Fibroblast of lung (primary cell): Measurements from ENCODE around the gene KCTD13. TPM values are rescaled to one million over a fixed set of nuclear protein-coding genes. Genes with fewer than 3 reads are reported as not detected.

ENCODE experiments used
- DNase-seq, 2 donors: peaks; one replicate each; pipeline versions ENCODE4 v3.0.0 to v3.0.0-alpha.2; 2010; ENCODE audit warnings: low read depth in 2 of 2
- H2AFZ ChIP-seq: 2 replicates; pipeline ENCODE4 v1.5.1; 2012; ENCODE audit warnings: low read length, control low read depth, inconsistent platforms
- H3K27ac ChIP-seq: 2 replicates; pipeline ENCODE4 v1.5.1; 2011; ENCODE audit warnings: low read length, control low read depth; ENCODE audit not compliant: insufficient read depth
- H3K27me3 ChIP-seq: 2 replicates; pipeline ENCODE4 v1.5.1; 2011; ENCODE audit warnings: mild to moderate bottlenecking, low read length; ENCODE audit not compliant: control insufficient read depth, insufficient read depth
- H3K36me3 ChIP-seq: 2 replicates; pipeline ENCODE4 v1.5.1; 2011; ENCODE audit warnings: low read length; ENCODE audit not compliant: control insufficient read depth, insufficient read depth
- H3K4me1 ChIP-seq: 2 replicates; pipeline ENCODE4 v1.5.1; 2011; ENCODE audit warnings: low read length; ENCODE audit not compliant: control insufficient read depth, insufficient read depth; ENCODE audit errors: extremely low read depth
- H3K4me2 ChIP-seq: 2 replicates; pipeline ENCODE4 v1.5.1; 2011; ENCODE audit warnings: low read length, control low read depth; ENCODE audit not compliant: insufficient read depth; ENCODE audit errors: extremely low read depth
- H3K4me3 ChIP-seq, 4 experiments: fragments of 200-600 bp in 1 of 4; sonication (generic) in 1 of 4; replicated peaks in 1 of 4; 2 replicates each; pipeline ENCODE4 v1.5.1; 2011 to 2016; ENCODE audit warnings: low read length in 4 of 4, low read depth in 3 of 4, mild to moderate bottlenecking in 3 of 4, control low read depth in 2 of 4, inconsistent platforms in 1 of 4, mixed read lengths in 1 of 4; ENCODE audit not compliant: insufficient read depth in 1 of 4; ENCODE audit errors: control extremely low read depth in 1 of 4
- H3K79me2 ChIP-seq: 2 replicates; pipeline ENCODE4 v1.5.1; 2012; ENCODE audit warnings: mild to moderate bottlenecking, low read length, inconsistent platforms; ENCODE audit not compliant: control insufficient read depth, insufficient read depth
- H3K9ac ChIP-seq: 2 replicates; pipeline ENCODE4 v1.5.1; 2011; ENCODE audit warnings: mild to moderate bottlenecking, low read length, control low read depth; ENCODE audit not compliant: insufficient read depth
- H3K9me3 ChIP-seq: 2 replicates; pipeline ENCODE4 v1.5.1; 2012; ENCODE audit warnings: low read depth, low read length; ENCODE audit not compliant: control insufficient read depth, insufficient read depth
- H4K20me1 ChIP-seq: 2 replicates; pipeline ENCODE4 v1.5.1; 2011; ENCODE audit warnings: low read length; ENCODE audit not compliant: control insufficient read depth, insufficient read depth; ENCODE audit errors: extremely low read depth
- EZH2 ChIP-seq: IDR thresholded peaks from 2 replicates; pipeline ENCODE4 v1.5.1; 2012; ENCODE audit warnings: low read length, control low read depth, mild to moderate bottlenecking; ENCODE audit errors: missing control alignments
- polyA plus RNA-seq, 2 donors: library from polyadenylated mRNA; depleted of rRNA in 1 of 2; stranded (reverse) in 1 of 2; unstranded in 1 of 2; fragments of >200 nt; gene quantifications; 2 replicates each; pipeline ENCODE4 v1.2.1, GENCODE V29; 2011 to 2012; ENCODE audit warnings: missing spikeins in 1 of 2
- total RNA-seq: library from RNA; depleted of rRNA; stranded (reverse); fragments of >200 nt; gene quantifications from 2 replicates; pipeline ENCODE4 v1.2.1, GENCODE V29; 2014
- TF ChIP-seq, protein P1 (sequence below), 2 donors: IDR thresholded peaks in 1 of 2; conservative IDR thresholded peaks in 1 of 2; 1 replicate in 1 of 2; 2 replicates in 1 of 2; pipeline ENCODE4 v1.5.1; 2011 to 2012; ENCODE audit warnings: low read length in 2 of 2, control low read depth in 1 of 2, inconsistent platforms in 1 of 2, low read depth in 1 of 2, mild to moderate bottlenecking in 1 of 2

Gene KCTD13
- total and polyA plus RNA-seq, 2 donors (not counting 1 experiment from before 2014, with no cell fraction given): 5.9 to 6.3 TPM

DNA sequence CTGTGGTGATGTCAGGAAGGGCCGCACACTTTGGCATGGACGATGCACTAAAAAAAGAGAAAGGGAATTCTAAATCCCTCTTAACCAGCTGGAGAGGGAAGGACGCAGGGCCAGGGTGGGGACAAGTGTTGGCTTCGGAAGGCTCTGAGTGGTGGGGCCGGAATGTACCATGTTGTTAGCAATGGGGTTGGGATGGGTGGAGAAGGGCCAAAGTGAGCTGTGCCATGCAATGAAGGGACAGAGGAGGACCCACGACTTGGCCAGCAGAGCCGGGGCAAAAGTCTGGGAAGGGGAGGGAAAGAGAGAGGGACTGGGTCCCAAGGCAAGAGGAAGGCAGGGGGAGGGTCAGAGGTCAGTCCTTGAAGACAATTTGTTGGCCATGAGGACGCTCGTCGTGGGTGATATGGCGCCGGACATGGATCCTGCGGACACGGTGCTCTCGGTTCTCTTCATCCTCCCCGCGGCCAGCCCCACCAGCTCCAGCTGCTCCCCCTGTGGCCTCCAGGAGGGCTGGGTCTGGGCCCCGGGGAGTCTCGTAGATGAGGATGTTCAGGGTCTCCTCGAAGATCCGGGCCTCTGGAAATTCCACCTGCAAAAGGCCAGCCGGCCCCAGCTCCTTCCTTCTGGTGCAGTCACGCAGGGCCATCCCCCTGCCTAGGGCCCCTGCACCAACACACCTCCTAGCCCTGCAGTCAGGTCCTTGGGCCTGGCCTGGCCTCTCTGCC lies 19.3 kb downstream of the KCTD13 start:
- H3K4me1 ChIP-seq: no peaks in the 10 kb centered on the region
- TF ChIP-seq EZH2: no peak
- TF ChIP-seq, protein P1, sequence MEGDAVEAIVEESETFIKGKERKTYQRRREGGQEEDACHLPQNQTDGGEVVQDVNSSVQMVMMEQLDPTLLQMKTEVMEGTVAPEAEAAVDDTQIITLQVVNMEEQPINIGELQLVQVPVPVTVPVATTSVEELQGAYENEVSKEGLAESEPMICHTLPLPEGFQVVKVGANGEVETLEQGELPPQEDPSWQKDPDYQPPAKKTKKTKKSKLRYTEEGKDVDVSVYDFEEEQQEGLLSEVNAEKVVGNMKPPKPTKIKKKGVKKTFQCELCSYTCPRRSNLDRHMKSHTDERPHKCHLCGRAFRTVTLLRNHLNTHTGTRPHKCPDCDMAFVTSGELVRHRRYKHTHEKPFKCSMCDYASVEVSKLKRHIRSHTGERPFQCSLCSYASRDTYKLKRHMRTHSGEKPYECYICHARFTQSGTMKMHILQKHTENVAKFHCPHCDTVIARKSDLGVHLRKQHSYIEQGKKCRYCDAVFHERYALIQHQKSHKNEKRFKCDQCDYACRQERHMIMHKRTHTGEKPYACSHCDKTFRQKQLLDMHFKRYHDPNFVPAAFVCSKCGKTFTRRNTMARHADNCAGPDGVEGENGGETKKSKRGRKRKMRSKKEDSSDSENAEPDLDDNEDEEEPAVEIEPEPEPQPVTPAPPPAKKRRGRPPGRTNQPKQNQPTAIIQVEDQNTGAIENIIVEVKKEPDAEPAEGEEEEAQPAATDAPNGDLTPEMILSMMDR (conservative IDR thresholded peaks at IDR 0.05 in 1 of 2, IDR thresholded peaks at IDR 0.05 in 1 of 2; ENCODE audit: low read depth in 1 of 2, low read length in 2 of 2): no peak
- H3K27ac ChIP-seq: no peak overlapping the region
- no peaks in the 10 kb centered on the region for H4K20me1 ChIP-seq
- no peak overlapping the region for H2AFZ ChIP-seq
- DNase-seq: no peak
- H3K4me2 ChIP-seq: no peak overlapping the region
- no peaks in the 10 kb centered on the region for H3K36me3 ChIP-seq
- no peaks in the 10 kb centered on the region for H3K9me3 ChIP-seq
- no peak overlapping the region for H3K9ac ChIP-seq
- no peaks in the 10 kb centered on the region for H3K27me3 ChIP-seq
- H3K4me3 ChIP-seq: no peak overlapping the region
- H3K79me2 ChIP-seq: no peaks in the 10 kb centered on the region

DNA sequence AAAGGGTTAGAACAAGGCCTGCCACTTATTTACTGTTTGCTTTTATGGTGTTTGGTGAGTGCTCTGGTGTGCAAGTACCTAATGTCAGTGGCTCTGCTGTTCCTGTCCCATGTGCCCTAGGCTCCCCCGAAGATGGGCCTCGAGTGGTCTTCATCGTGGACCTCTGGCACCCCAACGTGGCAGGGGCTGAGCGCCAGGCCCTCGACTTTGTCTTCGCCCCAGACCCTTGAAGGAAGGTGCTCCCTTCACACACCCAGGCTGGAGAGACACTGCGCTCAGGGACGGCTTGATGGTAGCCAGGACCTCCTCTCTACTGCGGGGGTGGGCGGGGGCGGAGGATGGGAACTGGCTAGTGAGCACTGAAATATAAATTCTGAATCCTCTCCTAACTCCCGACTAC lies 20.4 kb downstream of the KCTD13 start:
- no peaks in the 10 kb centered on the region for H3K27me3 ChIP-seq
- H3K27ac ChIP-seq: no peak overlapping the region
- no peak overlapping the region for H3K4me2 ChIP-seq
- no peaks in the 10 kb centered on the region for H3K9me3 ChIP-seq
- no peak overlapping the region for H3K9ac ChIP-seq
- TF ChIP-seq, protein P1 (conservative IDR thresholded peaks at IDR 0.05 in 1 of 2, IDR thresholded peaks at IDR 0.05 in 1 of 2; ENCODE audit: low read depth in 1 of 2, low read length in 2 of 2): no peak
- no peak for TF ChIP-seq EZH2
- no peaks in the 10 kb centered on the region for H3K36me3 ChIP-seq
- DNase-seq: no peak
- H3K4me3 ChIP-seq: no peak overlapping the region
- no peaks in the 10 kb centered on the region for H4K20me1 ChIP-seq
- H2AFZ ChIP-seq: no peak overlapping the region
- no peaks in the 10 kb centered on the region for H3K79me2 ChIP-seq
- no peaks in the 10 kb centered on the region for H3K4me1 ChIP-seq

DNA sequence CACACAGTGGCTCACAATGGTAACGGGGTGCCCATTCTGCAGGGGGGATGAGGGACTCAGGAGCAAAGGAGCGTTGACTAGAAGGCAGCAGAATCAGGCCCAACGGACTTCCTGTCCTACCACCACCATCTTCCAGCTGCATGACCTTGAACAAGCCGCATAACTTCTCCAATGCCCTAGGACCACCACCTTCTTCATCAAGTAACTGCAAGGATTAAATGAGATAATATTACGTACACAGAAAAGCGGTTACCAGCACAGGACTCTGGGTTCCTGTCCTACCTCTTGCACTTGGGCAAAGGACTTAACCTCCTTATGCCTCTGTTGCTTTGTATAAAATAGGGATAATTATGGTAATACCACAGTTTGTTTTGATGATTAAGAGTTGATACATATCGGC lies 21.1 kb downstream of the KCTD13 start:
- H3K9me3 ChIP-seq: no peaks in the 10 kb centered on the region
- H4K20me1 ChIP-seq: no peaks in the 10 kb centered on the region
- DNase-seq: no peak
- H3K36me3 ChIP-seq: no peaks in the 10 kb centered on the region
- H3K4me1 ChIP-seq: no peaks in the 10 kb centered on the region
- H3K4me3 ChIP-seq: no peak overlapping the region
- H3K9ac ChIP-seq: no peak overlapping the region
- H3K27ac ChIP-seq: no peak overlapping the region
- H3K4me2 ChIP-seq: no peak overlapping the region
- TF ChIP-seq EZH2: no peak
- TF ChIP-seq, protein P1 (conservative IDR thresholded peaks at IDR 0.05 in 1 of 2, IDR thresholded peaks at IDR 0.05 in 1 of 2; ENCODE audit: low read depth in 1 of 2, low read length in 2 of 2): no peak
- H3K79me2 ChIP-seq: no peaks in the 10 kb centered on the region
- no peaks in the 10 kb centered on the region for H3K27me3 ChIP-seq
- no peak overlapping the region for H2AFZ ChIP-seq
